Medulla oblongata (tissue), 1 donor: ENCODE measurements around the gene RNPEP.
"Not testable (repeated sequence)": the region's sequence is repeated elsewhere in the genome, so short reads cannot be mapped to it uniquely, and the experiment has no call there.

ENCODE experiments used
- DNase-seq: peaks from one replicate; pipeline ENCODE4 v3.0.0-alpha.2; 2015; ENCODE audit errors: extremely low spot score

The RNPEP gene

DNA sequence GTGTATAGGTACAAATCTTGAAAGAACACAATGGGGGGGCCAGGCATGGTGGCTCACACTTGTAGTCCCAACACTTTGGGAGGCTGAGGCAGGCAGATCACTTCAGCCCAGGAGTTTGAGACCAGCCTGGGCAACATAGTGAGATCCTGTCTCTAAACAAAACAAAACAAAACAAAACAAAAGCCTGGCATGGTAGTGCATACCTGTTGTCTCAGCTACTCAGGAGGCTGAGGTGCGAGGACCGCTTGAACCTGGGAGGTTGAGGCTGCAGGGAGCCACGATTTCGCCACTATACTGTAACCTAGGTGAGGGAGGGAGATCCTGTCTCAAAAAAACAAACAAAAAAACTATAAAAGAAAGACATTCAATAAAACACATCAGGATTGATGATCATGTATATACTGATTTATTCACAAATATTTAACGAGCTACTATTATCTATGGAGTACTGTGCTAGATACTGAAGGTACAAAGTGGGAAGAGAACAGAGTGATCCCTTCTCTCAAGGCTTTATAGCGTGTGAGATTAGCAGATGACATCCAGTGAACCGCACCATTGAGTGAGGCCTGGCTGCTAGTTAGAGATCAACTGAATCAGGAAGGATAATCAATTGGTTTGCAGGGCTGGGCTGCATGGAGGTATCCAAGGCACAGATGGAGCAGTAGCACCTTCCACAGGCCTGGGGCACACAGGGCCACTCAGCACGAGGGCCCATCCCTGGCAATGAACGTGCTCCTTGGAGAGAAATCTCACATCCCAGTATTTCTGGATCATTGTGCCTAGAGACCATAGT, 54.3 kb downstream of the RNPEP start:
- DNase-seq = no peak

DNA sequence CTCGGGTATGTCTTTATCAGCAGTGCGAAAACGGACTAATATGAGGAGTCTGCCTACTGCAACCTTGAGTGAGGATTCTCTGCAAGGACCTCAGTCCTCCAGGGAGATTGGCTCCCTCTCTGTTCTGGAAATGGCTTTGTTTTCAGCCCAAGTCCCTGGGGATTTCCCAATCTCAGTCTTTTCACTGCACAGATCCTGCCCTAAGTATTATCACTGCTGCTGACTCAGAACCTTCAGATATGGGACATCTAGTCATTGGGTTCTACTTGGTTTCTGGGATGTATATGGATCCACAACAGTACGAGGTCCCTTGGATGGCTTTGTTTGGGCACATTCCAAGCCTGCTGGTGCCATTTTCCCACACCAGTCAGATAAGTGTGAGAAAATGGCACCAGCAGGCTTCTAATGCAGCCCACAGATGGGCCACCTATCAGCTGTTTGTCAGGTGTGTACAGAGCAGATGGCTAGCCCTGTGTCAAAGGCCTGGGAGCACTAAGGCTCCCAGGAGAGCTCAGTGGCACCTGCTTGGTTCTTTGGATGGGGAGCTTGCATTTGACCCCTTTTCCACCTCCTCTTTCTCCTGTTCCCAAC, 55.4 kb downstream of the RNPEP start:
- no peak for DNase-seq

DNA sequence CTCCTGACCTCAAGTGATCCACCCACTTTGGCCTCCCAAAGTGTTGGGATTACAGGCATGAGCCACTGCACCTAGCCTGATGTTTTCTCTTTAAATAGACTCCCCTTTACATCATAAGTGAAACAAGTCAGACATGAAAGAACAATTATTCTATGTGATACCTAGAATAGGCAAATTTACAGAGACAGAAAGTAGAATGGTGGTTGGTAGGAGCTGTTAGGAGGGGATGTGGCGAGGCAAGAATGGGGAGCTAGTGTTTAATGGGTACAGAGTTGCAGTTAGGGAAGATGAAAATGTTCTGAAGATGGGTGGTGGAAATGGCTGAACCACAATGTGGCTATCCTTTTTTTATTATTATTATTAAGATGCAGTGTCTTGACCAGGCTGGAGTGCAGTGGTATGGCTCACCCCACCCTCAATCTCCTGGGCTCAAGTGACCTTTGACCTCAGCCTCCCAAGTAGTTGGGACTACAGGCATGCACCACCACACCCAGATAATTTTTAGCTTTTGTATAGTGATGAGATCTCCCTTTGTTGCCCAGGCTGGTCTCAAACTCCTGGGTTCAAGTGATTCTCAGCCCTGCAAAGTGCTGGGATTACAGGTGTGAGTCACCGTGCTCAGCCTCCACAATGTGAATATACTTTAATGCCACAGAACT, 56.4 kb downstream of the RNPEP start:
- no peak for DNase-seq

DNA sequence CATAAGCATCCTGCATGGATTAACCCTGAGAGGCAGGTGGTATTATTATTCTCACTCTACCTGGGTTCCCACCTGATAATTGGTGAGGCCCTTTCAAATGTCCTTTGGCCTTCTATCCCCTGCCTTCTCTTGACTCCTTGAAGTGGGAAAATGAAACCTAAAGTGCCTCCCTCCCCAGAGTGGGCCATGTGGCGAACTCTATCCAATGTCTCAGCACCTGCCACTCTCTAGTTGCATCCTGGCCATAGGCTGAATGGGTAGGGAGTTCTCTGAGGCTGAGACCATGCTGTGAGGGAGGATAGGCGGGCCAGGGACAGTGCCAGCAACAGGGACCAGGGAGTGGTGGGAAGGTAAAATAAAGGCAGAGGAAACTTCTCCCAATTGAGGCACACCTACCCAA, 63.3 kb downstream of the RNPEP start:
- no peak for DNase-seq

DNA sequence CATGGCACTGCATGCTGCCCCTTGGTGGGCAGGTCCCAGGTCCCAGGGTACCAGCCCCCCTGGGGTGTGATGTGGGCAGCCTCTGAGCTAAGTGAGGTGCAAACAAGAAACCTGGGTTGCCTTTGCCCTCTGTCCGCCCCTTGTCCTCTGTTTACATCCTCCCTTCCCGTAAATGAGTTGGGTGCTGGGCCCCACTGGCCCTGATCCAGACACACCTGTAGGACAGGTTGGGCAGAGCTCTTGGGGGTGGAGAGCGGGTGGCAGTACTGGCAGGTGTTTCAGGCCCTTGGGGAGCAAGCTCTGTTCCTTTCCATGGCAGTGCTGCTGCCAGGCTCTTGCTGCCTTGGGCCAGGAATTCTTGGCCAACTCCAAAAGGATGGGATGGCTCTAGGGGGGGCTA, 63.8 kb downstream of the RNPEP start:
- no peak for DNase-seq

DNA sequence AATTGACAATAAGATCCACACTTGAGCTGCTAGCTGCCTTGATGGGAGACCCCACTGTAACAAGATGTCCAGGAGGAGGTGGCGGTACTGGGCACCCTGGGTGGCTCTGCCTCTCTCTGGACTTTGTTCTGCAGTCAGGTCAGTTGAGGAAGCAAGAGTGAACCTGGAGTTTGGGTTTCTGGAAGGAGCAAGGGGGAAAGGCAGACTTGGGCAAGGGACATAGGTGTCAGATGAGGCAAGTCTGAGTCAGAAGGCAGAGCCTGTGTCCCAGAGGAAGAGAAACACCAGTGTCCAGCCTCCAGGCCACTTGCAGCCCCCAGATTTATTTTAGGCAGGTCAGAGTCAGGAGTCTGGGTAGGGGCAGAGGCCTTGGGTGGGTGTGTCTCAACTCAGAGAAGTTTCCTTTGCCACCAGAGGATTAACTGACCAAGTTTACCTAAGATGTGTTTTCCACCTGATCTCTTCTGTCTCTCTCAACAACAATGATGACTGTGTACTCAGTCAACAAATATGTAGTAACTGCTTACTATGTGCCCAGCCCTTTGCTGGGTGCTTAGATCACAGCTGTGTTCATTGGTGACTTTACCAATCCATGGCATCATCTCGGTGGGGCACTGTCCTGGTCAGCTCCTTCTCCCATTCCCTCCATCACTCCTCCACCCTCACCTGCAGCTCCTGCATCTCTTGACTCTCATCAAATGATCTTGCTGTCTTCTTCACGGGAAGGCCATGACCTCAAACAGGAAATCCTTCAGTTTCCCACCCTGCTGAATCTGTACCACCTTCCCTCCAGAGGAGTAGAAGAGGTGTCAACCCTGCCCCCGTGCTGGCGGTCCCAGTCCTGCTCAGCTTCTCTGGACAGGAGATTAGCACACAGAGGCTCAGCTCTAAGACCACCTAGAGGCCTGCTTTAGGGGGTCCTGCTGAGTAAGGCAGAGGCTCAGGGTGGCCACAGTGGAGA, 64.6 kb downstream of the RNPEP start:
- no peak for DNase-seq

DNA sequence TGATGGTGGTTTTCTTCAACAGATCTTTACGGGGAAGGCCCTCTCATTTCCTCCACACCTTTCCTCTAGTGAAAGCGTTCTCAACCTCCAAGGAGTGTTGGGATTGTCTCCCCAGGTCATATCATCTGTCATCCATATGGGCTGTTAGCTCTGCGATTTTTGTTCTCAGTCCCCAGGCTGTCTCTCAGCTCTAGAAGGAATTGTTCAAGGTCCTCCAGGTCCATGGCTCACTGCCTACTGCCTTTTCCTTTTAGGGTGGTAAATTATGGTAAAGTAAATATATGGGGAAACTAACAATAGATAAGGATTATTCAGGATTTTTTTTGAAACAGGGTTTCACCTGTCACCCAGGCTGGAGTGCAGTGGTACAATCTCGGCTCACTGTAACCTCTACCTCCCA, 65.5 kb downstream of the RNPEP start:
- DNase-seq = no peak

DNA sequence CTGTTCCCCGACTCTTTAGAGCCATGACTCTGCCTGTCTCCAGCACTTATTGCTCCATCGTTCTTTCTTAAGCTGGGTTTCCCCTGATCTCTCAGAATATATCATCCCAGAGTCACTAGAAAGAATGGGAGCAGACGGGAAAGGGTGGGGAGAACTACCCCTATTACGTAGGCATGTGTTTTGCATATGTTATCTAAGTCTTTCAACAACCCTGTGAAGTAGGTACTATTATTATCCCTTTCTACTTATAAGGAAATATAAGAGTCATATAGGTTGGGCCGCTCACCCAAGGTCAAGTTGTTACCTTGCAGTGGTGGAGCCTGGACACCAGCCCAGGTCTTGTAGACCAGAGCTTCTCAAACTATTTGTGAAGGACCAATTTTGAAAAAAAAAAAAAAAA, 66.7 kb downstream of the RNPEP start:
- DNase-seq = no peak

DNA sequence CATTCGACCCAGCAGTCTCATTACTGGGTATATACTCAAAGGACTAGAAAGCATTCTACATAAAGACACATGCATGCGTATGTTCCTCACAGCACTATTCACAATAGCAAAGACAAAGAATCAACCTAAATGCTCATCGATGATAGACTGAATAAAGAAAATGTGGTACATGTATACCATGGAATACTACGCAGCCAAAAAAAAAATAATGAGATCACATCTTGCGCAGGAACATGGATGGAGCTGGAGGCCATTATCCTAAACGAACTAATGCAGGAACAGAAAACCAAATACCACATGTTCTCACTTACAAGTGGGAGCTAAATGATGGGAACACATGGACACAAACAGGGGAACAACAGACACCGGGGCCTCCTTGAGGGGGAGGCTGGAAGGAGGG, 71.6 kb downstream of the RNPEP start:
- no peak for DNase-seq

DNA sequence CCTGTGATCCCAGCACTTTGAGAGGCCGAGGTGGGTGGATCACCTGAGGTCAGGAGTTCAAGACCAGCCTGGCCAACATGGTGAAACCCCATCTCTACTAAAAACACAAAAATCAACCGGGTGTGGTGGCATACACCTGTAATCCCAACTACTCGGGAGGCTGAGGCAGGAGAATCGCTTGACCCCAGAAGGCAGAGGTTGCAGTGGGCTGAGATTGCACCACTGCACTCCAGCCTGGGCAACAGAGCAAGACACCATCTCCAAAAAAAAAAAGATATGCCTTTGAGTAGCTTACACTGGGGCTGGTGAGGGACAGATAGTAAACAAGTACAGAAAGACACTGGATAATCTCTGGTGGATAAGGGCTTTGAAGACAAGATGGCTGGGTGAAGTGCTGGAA, 72.2 kb downstream of the RNPEP start:
- DNase-seq = not testable (repeated sequence)
